ENCODE data around the gene SLC16A2.

DNA sequence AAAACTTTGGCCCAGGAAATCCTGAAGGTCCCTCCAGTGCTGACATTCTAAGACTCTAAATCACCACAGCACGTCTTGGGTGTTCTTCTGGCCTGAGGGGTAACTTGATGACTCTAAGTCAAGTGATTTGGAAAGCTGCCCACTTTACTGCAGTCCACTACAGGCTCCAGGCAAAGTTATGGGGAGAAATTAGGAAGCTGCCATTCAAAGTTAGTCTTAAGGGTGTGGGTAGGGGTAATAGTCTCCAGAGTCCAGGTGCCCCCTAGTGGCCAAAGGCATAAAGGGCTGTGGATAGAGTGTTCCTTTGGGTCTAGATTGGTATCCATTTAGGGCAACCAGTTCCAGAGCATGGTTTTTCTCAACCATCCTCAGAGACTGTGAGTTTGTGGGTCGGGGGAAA lies 38.7 kb upstream of the SLC16A2 start:
- TF ChIP-seq CTCF (IDR thresholded peaks at IDR 0.05) (peak; percentile 61 to 74 (median 66)), POLR2AphosphoS5 (IDR thresholded peaks at IDR 0.05) (no peak), POLR2A (IDR thresholded peaks at IDR 0.05) (no peak)

All from gastroesophageal sphincter (tissue), 3 donors.